ENCODE results near the gene INPP4A.

Gene INPP4A

GRCh38 chr2:98461498-98462049, 16.9 kb downstream of the INPP4A start:
- no peak for DNase-seq

GRCh38 chr2:98463081-98463481, 18.4 kb downstream of the INPP4A start:
- DNase-seq = no peak

GRCh38 chr2:98463551-98463971, 18.9 kb downstream of the INPP4A start:
- no peak for DNase-seq

- DNase-seq = no peak
Observed at GRCh38 chr2:98463988-98464771, 19.5 kb downstream of the INPP4A start.

- DNase-seq = no peak
Observed at GRCh38 chr2:98464772-98465310, 20.2 kb downstream of the INPP4A start.

- peak; percentile 39 for DNase-seq
Observed at GRCh38 chr2:98465456-98466226, 21.0 kb downstream of the INPP4A start.

GRCh38 chr2:98467082-98467536, 22.5 kb downstream of the INPP4A start:
- no peak for DNase-seq

- no peak for DNase-seq
Observed at GRCh38 chr2:98467652-98468051, 23.0 kb downstream of the INPP4A start.

- DNase-seq = no peak
Observed at GRCh38 chr2:98468621-98469236, 24.1 kb downstream of the INPP4A start.

- no peak for DNase-seq
Observed at GRCh38 chr2:98469862-98470544, 25.3 kb downstream of the INPP4A start.

- DNase-seq = no peak
Observed at GRCh38 chr2:98470851-98471255, 26.2 kb downstream of the INPP4A start.

- no peak for DNase-seq
Observed at GRCh38 chr2:98471402-98472131, 26.9 kb downstream of the INPP4A start.

- DNase-seq = peak; percentile 26
Observed at GRCh38 chr2:98472132-98472650, 27.5 kb downstream of the INPP4A start.

GRCh38 chr2:98472961-98473746, 28.5 kb downstream of the INPP4A start:
- no peak for DNase-seq

GRCh38 chr2:98473995-98474780, 29.5 kb downstream of the INPP4A start:
- peak; percentile 34 for DNase-seq

- peak; percentile 60 for DNase-seq
Observed at GRCh38 chr2:98474979-98475632, 30.4 kb downstream of the INPP4A start.

GRCh38 chr2:98476192-98476868, 31.7 kb downstream of the INPP4A start:
- no peak for DNase-seq

GRCh38 chr2:98477036-98477435, 32.4 kb downstream of the INPP4A start:
- DNase-seq = no peak

GRCh38 chr2:98477506-98477905, 32.8 kb downstream of the INPP4A start:
- no peak for DNase-seq

All from NCI-H2029 treated with DMSO at 0.1 percent for 48 hours (cell line).